ENCODE results near the gene CCDC97. TPM values are rescaled to one million over a fixed set of nuclear protein-coding genes. Genes with fewer than 3 reads are reported as not detected.
A peak's percentile ranks its signal among the peaks of the same experiment; 100 is the strongest.

The CCDC97 gene
- total RNA-seq, 1 donor from 2014 or later: 5.1 TPM

DNA sequence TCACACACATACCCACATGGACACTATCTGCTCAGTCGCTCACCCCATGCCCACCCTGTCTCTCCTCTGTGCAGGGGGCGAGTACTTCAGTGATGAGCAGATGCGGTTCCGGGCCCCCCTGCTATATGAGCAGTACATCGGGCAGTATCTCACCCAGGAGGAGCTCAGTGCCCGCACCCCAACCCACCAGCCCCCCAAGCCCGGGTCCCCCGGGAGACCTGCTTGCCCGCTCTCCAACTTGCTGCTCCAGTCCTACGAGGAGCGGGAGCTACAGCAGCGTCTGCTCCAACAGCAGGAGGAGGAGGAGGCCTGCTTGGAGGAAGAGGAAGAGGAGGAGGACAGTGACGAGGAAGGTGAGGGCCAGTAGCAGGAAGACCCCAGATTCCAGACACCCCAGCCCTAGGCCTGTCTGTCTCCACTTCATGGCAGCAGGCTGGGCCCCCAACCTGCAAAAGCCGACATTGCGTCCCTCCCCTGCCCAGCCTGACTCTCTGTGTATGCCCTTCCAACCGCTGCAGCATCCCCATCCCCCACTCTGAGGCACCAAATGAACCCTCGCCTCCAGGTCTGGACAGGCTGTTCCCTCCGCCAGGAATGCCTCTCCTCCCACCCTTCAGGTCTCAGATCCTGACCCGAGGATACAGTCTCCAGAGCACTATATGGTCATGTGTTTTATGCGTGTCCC lies 9.7 kb downstream of the CCDC97 start:
- no peak for DNase-seq (ENCODE audit: low spot score)

DNA sequence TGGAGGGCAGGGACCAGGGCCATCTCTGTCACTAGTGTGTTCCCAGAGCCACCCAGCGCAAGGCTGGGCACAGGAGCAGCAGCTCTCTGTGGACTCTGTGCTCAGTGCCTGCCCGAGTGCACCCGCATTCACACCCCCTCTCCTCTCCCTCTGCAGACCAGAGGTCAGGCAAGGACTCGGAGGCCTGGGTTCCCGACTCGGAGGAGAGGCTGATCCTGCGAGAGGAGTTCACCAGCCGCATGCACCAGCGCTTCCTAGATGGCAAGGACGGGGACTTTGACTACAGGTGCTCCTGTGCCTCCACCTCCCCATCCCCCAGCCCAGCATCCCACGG lies 10.2 kb downstream of the CCDC97 start:
- no peak for DNase-seq (ENCODE audit: low spot score)

DNA sequence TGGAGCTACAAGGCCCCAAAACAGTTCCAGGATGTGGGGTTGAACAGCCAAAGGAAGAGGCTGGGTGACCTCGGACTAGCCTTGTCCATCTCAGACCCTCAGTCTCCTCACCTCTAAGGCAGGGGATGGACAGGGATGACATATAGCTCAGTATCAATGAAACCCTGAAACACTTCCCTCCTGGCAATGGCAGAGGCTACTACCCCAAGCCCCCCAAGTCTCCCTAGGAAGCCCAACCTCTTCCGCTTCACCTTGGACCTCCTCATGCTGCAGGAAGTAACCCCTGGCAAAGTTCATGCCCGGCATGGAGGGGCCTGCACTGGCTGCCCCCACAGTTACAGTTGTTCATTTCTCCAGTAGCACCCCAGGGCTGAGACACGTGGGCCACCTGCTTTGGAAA lies 10.6 kb downstream of the CCDC97 start:
- DNase-seq (ENCODE audit: low spot score): no peak

DNA sequence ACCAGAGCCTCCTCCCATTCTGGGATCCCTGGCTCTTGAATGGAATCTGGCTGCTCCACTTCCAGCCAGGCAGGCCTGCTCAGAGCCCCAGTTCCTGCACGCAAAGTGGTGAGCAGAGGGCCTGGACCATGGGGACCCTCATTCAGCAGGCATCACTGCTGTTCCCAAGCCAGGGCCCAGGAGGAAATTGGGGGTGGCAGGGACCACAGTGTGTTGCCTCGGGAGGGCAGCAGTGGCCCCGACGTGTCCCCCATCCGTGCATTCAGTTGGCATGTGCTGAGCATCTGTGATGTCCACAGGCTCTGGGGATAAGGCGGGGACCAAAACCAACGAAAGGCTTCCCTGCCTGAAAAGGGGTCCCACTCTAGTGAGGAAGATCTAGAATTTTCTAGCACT lies 11.2 kb downstream of the CCDC97 start:
- no peak for DNase-seq (ENCODE audit: low spot score)

DNA sequence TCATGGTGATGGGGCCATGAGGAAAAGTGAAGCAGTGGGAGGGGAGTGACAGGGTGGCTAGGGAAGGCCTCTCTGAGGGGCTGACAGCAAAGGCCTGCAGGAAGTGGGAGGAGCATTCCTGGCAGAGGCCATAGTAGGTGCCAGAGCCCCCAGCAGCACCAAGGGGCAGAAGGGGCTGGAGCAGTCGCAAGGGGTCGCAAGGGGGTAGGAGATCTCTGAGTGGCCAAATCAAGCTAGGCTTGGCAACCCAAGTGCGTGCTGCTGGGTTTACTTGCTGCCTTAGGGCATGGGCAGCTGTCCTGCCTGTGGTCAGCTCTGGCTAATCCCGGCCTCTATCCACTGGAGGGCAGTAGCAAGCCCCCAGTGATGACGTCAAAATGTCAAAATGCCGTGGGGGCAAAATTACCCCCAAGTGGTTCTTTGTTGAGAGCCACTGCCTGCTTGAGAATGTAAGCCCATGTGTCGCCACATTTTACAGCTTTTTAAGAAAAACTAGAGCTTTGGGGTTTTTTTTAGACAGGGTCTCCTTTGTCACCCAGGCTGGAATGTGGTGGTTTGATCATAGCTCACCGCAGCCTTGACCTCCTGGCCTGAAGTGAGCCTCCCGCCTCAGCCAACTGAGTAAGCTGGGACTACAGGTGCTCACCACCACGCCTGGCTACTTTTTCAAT lies 11.8 kb downstream of the CCDC97 start:
- peak; percentile 49 for DNase-seq (ENCODE audit: low spot score)

DNA sequence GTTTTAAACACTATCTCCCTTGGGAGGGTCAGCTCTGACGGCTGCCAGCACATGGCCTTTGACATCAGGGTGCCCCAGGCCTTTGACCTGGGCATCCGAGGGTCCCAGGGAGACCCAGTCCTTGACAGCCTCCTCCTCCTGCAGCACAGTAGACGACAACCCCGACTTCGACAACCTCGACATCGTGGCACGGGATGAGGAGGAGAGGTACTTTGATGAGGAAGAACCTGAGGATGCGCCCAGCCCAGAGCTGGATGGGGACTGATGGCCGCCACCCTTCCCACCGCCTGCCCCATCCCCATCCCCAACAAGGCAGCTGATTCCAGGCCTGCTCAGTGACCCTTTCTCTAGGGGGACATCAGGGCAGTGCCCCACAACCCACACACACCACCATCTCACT lies 12.5 kb downstream of the CCDC97 start:
- no peak for DNase-seq (ENCODE audit: low spot score)

DNA sequence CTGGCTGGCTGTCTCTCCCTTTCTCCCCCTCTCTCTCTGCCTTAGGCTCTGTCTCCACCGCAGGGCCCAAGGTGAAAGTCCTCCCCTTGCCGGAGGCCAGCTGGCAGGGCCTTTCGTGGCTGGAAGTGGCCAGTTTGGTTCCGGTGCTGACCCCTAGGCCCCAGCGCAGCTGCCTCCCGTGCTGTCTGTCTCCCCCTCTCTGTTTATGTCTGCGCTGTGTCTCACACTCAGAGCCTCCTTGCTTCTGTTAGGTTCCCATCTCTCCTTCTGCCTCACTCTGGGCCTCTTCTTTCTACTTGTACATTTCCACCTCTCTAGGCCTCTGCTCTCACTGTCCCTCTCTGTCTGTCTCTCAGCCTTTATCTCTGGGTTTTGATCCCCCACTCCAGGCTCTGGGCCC lies 13.1 kb downstream of the CCDC97 start:
- no peak for DNase-seq (ENCODE audit: low spot score)

DNA sequence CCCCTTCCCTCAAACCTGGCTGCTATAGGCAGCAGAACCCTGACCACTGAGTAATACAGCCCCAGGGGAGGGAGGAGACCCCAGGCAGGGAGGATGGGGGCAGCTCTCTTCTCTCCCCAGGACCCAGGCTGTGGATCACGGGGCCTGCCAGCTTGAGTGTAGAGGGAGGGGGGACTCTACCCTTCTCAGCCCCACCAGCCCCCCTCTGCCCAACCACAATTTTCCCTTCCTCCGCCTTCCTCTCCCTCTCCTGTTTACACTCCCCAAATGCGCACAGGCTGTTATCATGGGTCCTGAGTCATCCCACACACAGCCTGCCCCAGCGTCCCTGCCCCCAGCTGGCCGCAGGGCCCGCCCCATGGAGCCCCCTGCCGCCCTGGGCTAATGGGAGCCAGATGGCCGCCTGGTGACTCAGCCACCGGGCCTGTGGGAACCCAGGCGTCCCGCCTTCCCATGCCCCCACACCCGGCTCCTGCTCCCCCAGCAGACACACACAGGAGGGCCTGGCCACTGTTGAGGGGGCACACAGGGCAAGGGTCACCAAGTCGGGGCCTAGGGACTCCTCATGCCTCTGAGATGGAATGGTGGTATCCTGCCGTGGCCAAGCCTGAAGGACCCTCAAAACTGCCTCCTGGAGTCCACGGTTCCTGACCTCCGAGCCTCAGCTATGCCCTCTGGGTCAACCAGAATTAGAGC lies 13.6 kb downstream of the CCDC97 start:
- DNase-seq (ENCODE audit: low spot score): peak; percentile 94

DNA sequence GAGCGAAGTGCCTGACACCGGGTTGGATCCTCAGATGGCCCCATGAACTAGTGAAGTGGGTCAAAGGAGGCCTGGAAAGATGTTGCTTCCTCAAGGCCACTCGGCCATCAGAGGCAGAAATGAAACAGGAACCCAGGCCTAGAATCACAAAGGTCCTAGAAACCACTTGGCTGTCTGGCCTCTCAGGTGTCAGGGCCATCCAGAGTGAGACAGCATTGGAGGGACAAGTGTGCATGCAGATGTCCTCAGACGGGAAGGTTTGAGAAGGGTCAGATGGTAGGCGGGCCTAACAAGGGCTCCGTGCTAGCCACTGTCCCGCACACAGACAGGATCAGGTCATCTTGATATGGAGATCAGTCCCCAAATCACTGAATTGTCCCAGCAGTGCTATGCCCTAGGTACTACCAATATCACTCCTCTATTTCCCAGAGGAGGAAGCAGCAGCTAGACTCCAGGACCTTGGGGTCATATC lies 14.3 kb downstream of the CCDC97 start:
- no peak for DNase-seq (ENCODE audit: low spot score)

DNA sequence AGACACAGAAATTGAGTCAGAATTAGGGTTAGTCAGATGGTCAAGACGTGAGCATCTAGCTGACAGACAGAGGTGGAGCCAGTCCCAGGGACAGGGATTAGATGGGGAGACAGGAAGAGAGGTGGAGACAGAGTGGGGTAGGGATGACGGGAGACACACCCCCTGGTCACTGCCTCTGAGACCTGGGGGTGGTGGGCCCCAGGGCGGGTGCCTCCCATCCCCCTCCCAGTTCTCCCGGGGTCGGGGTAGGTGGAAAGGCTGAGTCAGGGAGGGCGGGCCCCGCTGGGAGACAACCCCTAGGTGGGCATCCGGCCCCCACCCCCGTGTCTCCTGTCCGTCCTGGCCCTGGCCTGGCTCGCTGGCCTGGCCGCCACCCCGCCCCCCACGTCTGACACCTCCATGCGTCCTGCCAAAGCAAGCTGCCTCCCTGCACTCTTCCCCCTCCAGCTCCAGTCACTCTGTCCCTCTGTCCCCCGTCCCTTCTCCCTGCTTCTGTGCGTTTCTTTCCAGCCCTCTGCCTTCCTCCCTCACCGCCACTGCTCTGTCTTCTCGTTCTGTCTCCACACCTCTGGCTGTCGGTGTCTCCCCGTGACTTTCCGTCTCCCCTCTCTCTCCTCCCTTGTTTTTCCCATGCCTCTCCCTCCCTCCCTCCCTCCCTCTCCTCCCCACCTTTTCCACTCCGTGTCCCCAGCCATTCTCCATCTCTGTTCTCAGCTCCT lies 15.1 kb downstream of the CCDC97 start:
- peak; percentile 85 for DNase-seq (ENCODE audit: low spot score)

DNA sequence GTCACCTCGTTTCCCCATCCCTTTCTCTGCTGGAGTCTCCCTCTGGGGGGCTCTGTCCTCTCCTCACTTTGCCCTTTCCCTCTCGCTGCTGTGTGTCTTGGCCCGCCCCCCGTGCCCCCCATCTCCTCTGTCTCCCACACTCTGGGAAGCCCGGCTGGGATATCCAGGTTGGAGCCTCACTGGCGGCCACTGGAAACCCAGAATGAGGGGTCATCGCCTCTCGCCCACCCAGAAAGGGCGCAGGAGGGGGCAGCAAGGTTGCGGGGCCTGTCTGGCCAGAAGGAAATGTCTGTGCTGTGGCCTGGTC lies 15.6 kb downstream of the CCDC97 start:
- no peak for DNase-seq (ENCODE audit: low spot score)

DNA sequence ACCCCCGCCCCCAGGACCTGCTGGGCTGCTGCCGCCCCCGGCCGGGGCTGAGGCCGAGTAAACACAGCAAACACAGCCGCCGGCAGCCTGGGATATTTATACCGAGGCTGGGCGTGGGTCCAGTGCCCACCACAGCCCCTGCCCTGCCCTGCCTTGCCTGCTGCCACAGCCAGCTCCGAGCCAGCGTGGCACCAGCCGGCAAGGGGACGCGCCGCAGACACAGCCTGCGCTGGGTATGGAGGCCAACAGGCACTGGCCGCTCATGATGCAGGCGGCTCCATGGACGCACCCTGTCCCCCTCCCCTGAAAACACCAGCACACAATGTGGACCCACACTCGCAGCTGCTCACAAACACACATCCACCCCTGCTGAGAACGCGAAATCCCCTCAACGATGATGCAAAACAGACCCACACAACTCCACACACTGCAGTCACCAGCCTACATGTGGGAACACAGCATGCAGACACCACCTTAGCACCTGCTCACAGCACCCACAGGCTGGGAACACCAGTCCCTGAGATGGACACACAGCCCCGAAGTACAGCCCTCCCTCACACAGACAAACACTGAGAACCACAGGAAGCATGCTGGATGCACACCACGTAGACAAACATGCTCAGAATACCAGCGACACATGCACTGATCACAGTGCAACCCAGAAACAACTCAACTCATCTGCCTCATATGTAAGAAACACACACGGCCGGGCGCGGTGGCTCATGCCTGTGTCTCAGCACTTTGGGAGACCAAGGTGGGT lies 16.2 kb downstream of the CCDC97 start:
- peak; percentile 53 for DNase-seq (ENCODE audit: low spot score)

DNA sequence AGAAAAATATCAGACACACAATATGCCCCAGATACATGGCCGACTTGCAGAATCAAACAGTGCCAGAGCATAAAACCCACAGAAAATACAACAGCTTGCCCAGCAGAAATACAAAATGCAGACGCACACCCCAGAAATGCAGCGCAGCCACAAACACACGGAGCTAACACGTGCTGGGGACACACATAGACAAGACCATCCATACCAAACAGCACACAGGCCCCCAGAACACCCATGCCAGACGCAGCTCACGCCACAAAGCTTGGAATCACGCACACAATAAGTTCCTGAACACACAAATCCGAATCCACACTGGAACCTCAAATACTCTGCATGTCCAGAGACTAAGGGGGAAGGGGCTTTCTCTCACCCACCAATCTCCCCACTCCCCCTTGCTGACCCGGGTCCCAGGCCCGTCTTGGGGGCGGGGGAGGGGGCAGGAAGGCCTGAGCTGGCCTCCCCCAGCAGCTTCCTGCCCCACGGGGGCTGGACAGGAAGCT lies 17.2 kb downstream of the CCDC97 start:
- no peak for DNase-seq (ENCODE audit: low spot score)

DNA sequence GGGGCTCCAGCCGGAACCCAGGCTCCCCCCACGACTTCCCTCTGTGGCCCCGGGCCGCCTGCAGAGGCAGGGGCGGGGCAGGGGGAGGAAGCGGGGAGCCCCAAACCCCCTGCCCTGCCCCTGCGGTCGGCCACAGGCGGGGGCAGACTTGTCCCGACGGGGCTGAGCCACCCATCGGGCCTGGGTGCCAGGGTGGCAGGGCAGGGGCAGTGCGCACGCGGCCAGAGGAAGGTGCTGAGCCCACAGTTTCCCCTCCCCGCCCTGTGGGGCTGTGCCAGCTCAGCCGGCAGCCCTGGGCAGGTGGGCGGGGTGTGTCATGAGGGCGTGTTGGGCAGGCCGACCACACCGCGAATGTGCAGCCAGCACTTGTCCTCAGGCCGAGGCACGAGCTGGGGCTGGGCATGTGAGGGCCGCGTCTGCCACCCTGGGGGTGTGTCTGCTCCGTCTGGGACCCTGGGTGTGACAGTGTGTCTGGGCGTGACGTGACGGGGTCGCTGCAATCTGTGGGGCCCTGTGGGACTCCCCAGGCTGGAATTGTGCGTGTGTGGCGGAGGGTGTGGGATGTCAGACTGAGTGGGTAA lies 17.7 kb downstream of the CCDC97 start:
- peak; percentile 44 for DNase-seq (ENCODE audit: low spot score)

DNA sequence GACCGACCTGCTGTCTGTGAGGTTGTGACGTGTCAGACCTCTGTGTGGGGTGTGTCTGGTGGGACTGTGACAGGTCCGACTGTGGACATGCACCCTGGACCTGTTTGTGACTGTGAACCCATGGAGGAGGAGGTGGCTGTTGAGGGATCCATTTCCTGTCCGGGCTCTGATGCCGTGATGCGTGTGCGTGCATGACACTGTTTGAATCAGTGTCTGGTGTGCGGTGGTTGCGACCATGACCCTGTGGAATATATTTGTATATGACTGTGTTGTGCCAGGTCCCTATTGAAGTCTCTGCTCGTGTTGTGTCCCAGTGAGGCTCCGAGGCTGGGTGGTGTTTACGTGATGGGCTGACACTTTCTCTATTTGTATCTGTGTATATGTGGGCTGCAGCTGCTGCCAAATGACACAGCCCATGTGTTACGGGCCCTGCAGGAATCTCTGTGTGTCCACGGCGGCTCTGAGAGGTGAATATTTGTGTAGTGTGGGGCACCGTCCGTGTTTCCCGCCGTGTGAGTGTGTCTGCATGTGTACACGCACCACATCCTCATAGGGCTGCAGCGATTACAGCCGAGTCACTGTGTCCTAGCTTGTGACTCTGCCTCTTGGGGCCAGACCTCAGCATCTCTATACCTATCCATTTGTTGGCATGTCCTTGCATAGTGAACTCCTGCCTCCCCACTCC lies 18.3 kb downstream of the CCDC97 start:
- DNase-seq (ENCODE audit: low spot score): no peak

DNA sequence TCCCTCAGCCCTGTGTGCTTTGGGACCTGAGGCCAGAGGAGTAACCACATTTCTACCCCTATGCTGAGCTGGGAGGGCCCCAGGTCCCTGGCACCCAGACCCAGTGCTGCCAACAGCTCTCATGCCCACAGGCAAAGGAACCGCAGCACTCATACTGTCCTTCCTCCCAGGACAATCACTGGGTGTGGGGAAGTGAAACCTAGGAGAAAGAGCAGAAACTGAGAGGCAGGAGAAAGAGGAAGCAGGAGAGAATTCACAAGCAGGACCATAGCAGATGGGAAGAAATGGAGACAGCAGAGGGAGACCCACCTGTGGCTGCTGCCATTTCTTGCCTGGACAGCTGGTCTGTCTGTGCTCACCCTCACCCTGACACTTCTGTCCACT lies 18.9 kb downstream of the CCDC97 start:
- peak; percentile 48 for DNase-seq (ENCODE audit: low spot score)

DNA sequence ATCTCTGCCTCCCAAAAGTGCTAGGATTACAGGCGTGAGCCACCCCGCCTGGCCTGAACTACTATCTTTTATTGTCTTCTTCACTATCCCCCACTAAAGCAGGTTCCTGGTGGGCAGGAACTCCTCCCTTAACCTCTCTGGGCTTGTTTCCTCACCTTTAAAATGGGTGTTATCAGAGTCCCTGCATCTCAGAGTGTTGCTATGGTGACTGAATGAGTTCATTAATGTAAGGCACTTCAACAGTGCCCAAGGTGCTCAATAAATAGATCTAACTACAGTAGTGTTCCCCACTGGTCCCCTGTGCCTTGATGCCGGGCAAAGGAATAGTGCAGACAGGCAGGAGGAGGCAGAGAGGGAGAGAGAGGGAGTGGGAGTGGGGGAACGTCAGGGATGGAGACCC lies 20.5 kb downstream of the CCDC97 start:
- DNase-seq (ENCODE audit: low spot score): no peak

DNA sequence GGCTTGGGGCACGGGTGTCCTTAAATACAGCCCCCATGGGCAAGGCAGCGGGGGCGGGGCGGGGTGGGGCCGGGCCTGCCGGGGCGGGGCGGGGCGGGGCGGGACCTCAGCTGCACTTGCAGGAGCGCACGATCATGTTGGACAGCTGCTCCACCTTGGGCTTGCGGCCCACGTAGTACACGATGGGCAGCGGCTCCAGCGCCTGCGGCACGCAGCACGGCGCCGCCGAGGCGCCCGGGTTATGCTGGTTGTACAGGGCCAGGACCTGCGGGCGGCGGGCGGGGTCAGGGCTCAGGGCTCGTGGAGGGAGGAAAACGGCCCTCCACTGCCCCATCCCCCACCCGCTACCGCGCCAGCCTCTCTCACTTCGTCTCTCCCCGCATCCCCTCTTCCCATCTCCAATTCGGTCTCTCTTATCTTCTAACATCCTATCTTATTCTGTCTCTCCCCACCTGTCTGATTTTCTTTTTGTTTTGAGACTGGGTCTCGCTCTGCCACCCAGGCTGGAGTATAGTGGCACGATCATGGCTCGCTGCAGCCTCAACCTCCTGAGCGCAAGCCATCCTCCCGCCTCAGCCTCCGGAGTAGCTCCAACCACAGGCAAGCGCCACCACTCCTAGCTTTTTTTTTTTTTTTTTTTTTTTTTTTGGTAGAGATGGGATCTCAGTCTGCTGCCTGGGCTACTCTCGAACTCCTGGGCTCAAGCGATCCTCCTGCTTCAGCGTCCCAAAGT lies 21.1 kb downstream of the CCDC97 start:
- DNase-seq (ENCODE audit: low spot score): no peak

DNA sequence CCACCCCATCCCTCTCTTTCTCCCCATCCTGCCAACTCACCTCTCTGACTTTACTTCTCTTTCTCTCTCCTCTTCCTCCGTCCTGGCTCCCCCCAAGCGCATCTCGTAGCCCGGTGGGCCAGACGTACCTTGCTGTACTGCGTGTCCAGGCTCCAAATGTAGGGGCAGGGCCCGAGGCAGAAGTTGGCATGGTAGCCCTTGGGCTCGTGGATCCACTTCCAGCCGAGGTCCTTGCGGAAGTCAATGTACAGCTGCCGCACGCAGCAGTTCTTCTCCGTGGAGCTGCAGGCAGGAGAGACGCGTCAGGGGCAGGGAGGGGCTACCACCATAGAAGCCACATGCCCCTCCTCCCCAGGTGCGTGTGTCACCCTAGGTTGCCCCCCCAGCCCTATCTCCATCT lies 22.0 kb downstream of the CCDC97 start:
- no peak for DNase-seq (ENCODE audit: low spot score)

DNA sequence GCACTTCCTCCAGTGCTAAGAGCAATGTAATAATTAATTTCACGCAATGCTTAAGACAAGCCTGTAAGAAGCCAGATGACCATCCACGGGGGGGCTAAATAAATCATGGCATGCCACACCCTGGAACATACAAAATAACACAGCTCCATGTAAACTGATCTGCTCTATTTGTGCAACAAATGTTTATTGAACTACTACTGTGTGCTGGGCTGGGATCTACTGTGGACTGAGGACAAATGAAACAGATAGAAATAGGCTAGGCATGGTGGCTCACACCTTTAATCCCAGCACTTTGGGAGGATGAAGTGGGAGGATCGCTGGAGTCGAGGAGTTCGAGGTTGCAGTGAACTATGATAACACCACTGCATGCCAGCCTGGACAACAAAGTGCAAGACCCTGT lies 22.5 kb downstream of the CCDC97 start:
- DNase-seq (ENCODE audit: low spot score): no peak

Data from umbilical cord (tissue), 2 donors.